Endothelial cell of umbilical vein (primary cell): ENCODE measurements around the gene GAPVD1. TPM values are rescaled to one million over a fixed set of nuclear protein-coding genes. Genes with fewer than 3 reads are reported as not detected.

ENCODE experiments used
- BruUV-seq: library from RNA; stranded (reverse); fragments of 400-500 nt; replicated peaks from 2 replicates; lab custom pipeline; 2021; lab: Mats Ljungman, UMichigan
- CTCF ChIA-PET: fragments of 300-600, 350-600 bp; sonication (Branson Sonifier 250); formaldehyde crosslinking; loops from one replicate; lab custom pipeline; 2021; ENCODE audit warnings: antibody characterized with exemption, inconsistent platforms; lab: Charles Lee
- POLR2A ChIA-PET: fragments of 300-600, 350-600 bp; sonication (Branson Sonifier 250); formaldehyde crosslinking; loops from one replicate; lab custom pipeline; 2021; ENCODE audit warnings: antibody characterized with exemption, inconsistent platforms; lab: Charles Lee
- DNase-seq: peaks from one replicate; pipeline ENCODE4 v3.0.0-alpha.2; 2011; ENCODE audit warnings: low read depth, low spot score
- FAIRE-seq: peaks from 2 replicates; lab custom pipeline; 2011; peaks lifted over from hg19 to GRCh38; lab: Jason Lieb, UNC
- H2AFZ ChIP-seq: 2 replicates; pipeline ENCODE4 v1.6.0; 2012; ENCODE audit warnings: low read depth, low read length, control low read depth, inconsistent platforms
- H3K27ac ChIP-seq: 2 replicates; pipeline ENCODE4 v1.5.1; 2011; ENCODE audit warnings: low read depth, mild to moderate bottlenecking, control low read depth, low read length, moderate library complexity; ENCODE audit not compliant: insufficient read depth
- H3K27me3 ChIP-seq, 2 experiments: 2 replicates each; pipeline versions ENCODE4 v1.6.0 to v1.6.1; 2011; ENCODE audit warnings: low read length in 2 of 2, mixed read lengths in 1 of 2; ENCODE audit not compliant: control insufficient read depth in 2 of 2, insufficient read depth in 2 of 2
- H3K36me3 ChIP-seq, 2 experiments: 2 replicates in 1 of 2; 3 replicates in 1 of 2; pipeline ENCODE4 v1.5.1; 2011; ENCODE audit warnings: low read length in 2 of 2, mild to moderate bottlenecking in 1 of 2, moderate library complexity in 1 of 2; ENCODE audit not compliant: control insufficient read depth in 2 of 2, insufficient read depth in 2 of 2; ENCODE audit errors: extremely low read depth in 1 of 2
- H3K4me1 ChIP-seq: 3 replicates; pipeline ENCODE4 v1.5.1; 2011; ENCODE audit warnings: mild to moderate bottlenecking, low read length; ENCODE audit not compliant: control insufficient read depth, insufficient read depth; ENCODE audit errors: extremely low read depth
- H3K4me2 ChIP-seq: 2 replicates; pipeline ENCODE4 v1.6.1; 2011; ENCODE audit warnings: low read length, control low read depth, mixed read lengths; ENCODE audit not compliant: insufficient read depth
- H3K4me3 ChIP-seq, 3 experiments: fragments of 200-600 bp in 1 of 3; sonication (generic), shearing (Covaris generic) in 1 of 3; replicated peaks in 1 of 3; 2 replicates each; pipeline ENCODE4 v1.5.1; 2011 to 2016; ENCODE audit warnings: control low read depth in 3 of 3, low read length in 3 of 3, mild to moderate bottlenecking in 2 of 3, inconsistent platforms in 1 of 3, low read depth in 1 of 3, moderate library complexity in 1 of 3; ENCODE audit not compliant: insufficient read depth in 1 of 3
- H3K79me2 ChIP-seq: 2 replicates; pipeline ENCODE4 v1.6.0; 2012; ENCODE audit warnings: low read length, inconsistent platforms; ENCODE audit not compliant: control insufficient read depth, insufficient read depth
- H3K9ac ChIP-seq: replicated peaks from 2 replicates; pipeline ENCODE3; 2011; ENCODE audit warnings: low read length, control low read depth; ENCODE audit not compliant: insufficient read depth; ENCODE audit errors: extremely low read depth
- H3K9me1 ChIP-seq: replicated peaks from 3 replicates; pipeline ENCODE4 v1.6.0; 2011; ENCODE audit warnings: mild to moderate bottlenecking, low read length; ENCODE audit not compliant: control insufficient read depth, insufficient read depth; ENCODE audit errors: extremely low read depth
- H3K9me3 ChIP-seq: replicated peaks from 2 replicates; pipeline ENCODE4 v1.5.1; 2012; ENCODE audit warnings: low read length, inconsistent platforms; ENCODE audit not compliant: control insufficient read depth, insufficient read depth
- H4K20me1 ChIP-seq: replicated peaks from 2 replicates; pipeline ENCODE3; 2011; ENCODE audit warnings: mild to moderate bottlenecking, low read length; ENCODE audit not compliant: control insufficient read depth, insufficient read depth; ENCODE audit errors: extremely low read depth
- EZH2 ChIP-seq: IDR thresholded peaks from 2 replicates; pipeline ENCODE4 v1.6.1; 2012; ENCODE audit warnings: borderline replicate concordance, low read depth, mild to moderate bottlenecking, moderate library complexity, low read length, inconsistent platforms; ENCODE audit not compliant: severe bottlenecking
- FOS ChIP-seq: IDR thresholded peaks from 2 replicates; pipeline ENCODE4 v1.6.1; 2011; ENCODE audit warnings: mild to moderate bottlenecking, low read length, moderate library complexity, borderline replicate concordance; ENCODE audit not compliant: insufficient read depth
- GATA2 ChIP-seq: IDR thresholded peaks from 2 replicates; pipeline ENCODE4 v1.7.0; 2011; ENCODE audit warnings: low read depth, mild to moderate bottlenecking, moderate library complexity, mixed read lengths, low read length; ENCODE audit not compliant: insufficient read length, insufficient read depth
- JUN ChIP-seq: IDR thresholded peaks from 2 replicates; pipeline ENCODE4 v1.6.1; 2011; ENCODE audit warnings: borderline replicate concordance, low read depth; ENCODE audit not compliant: insufficient read length, insufficient read depth
- POLR2A ChIP-seq: IDR thresholded peaks from 2 replicates; pipeline ENCODE4 v1.6.1; 2012; ENCODE audit warnings: low read depth, mild to moderate bottlenecking, control low read depth, low read length
- POLR2AphosphoS5 ChIP-seq: IDR thresholded peaks from 2 replicates; pipeline ENCODE4 v1.6.1; 2012; ENCODE audit warnings: low read depth, mild to moderate bottlenecking, control low read depth, low read length, moderate library complexity; ENCODE audit not compliant: insufficient read depth
- dilution Hi-C: fragments of 300-500 bp; cut with MboI; formaldehyde crosslinking; loops from one replicate; pipeline ENCODE4 v1.15.0; 2019; ENCODE audit warnings: low sequenced_read_pairs; ENCODE audit not compliant: extremely low pct_ligation_motif_present
- intact Hi-C: fragments of 100-400 bp; cut with micrococcal nuclease; formaldehyde crosslinking; loops from one replicate; pipeline ENCODE4 v1.10.0; 2022
- polyA plus RNA-seq, 4 experiments: library from polyadenylated mRNA; depleted of rRNA in 3 of 4; stranded (reverse) in 3 of 4; unstranded in 1 of 4; fragments of >200 nt; gene quantifications; 2 replicates each; pipeline versions ENCODE4 v1.2.1 to v1.2.3, GENCODE V29; 2011 to 2012; ENCODE audit warnings: missing spikeins in 1 of 4
- total RNA-seq: library from RNA; stranded (reverse); gene quantifications from 2 replicates; pipeline ENCODE4 v1.2.3, GENCODE V29; 2021
- TF ChIP-seq, protein P1 (sequence below), 2 donors: IDR thresholded peaks; 1 replicate in 1 of 2; 2 replicates in 1 of 2; pipeline ENCODE4 v1.5.1; 2011; ENCODE audit warnings: low read length in 2 of 2, mild to moderate bottlenecking in 2 of 2, moderate library complexity in 2 of 2, control low read depth in 1 of 2, inconsistent platforms in 1 of 2, low read depth in 1 of 2; ENCODE audit not compliant: insufficient read depth in 1 of 2; ENCODE audit errors: extremely low read depth in 1 of 2

GAPVD1 gene
- total and polyA plus RNA-seq, 2 donors (not counting 3 experiments of a cell fraction or from before 2014, with no cell fraction given): 10.7 to 53.2 TPM

DNA sequence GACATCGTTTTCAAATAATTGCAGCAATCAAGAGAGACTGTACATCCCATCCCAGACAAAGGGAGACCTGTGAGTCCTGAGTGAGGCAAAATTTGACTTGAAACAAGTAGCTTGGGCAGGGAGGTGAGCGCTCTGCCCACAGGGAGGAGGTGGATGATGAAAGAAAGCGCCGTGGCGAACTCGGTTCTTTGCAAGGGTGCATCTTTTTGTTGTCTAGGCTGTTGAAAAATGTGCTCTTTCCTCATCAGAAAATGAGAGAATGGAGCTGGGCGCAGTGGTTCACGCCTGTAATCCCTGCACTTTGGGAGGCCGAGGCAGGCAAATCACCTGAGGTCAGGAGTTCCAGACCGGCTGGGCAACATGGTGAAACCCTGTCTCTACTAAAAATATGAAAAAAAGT is 150.5 kb downstream of the GAPVD1 start:
- Histone ChIP-seq H3K36me3 (no peaks in the 10 kb centered on the region), H3K27me3 (no peaks in the 10 kb centered on the region), H3K9ac (no peak overlapping the region), H3K9me1 (no peaks in the 10 kb centered on the region), H3K27ac (no peak overlapping the region), H4K20me1 (no peaks in the 10 kb centered on the region), H3K4me2 (no peak overlapping the region), H3K9me3 (no peaks in the 10 kb centered on the region), H2AFZ (no peak overlapping the region), H3K4me3 (no peak overlapping the region), H3K79me2 (no peaks in the 10 kb centered on the region), H3K4me1 (peaks cover 3% of the 10 kb centered on the region)
- FAIRE-seq (no peak), DNase-seq (no peak)
- ChIA-PET CTCF (interaction anchor here (1.0 to 2.3 kb wide), 4 partner anchors 9 to 1087 kb away, joined by 3 to 4 read pairs (median 4); no protein-coding TSS in a partner anchor), POLR2A (no interaction called here)
- dilution Hi-C loops: no loop called here
- intact Hi-C loops: no loop called here
- BruUV-seq: no TSS peak
- TF ChIP-seq, protein P1, sequence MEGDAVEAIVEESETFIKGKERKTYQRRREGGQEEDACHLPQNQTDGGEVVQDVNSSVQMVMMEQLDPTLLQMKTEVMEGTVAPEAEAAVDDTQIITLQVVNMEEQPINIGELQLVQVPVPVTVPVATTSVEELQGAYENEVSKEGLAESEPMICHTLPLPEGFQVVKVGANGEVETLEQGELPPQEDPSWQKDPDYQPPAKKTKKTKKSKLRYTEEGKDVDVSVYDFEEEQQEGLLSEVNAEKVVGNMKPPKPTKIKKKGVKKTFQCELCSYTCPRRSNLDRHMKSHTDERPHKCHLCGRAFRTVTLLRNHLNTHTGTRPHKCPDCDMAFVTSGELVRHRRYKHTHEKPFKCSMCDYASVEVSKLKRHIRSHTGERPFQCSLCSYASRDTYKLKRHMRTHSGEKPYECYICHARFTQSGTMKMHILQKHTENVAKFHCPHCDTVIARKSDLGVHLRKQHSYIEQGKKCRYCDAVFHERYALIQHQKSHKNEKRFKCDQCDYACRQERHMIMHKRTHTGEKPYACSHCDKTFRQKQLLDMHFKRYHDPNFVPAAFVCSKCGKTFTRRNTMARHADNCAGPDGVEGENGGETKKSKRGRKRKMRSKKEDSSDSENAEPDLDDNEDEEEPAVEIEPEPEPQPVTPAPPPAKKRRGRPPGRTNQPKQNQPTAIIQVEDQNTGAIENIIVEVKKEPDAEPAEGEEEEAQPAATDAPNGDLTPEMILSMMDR (IDR thresholded peaks at IDR 0.05; ENCODE audit: extremely low read depth in 1 of 2, insufficient read depth in 1 of 2, low read depth in 1 of 2, low read length in 2 of 2): no peak
- TF ChIP-seq GATA2 (no peak), EZH2 (no peak), POLR2AphosphoS5 (no peak), POLR2A (no peak), FOS (no peak), JUN (no peak)
